NCI-H146 (cell line): ENCODE data around the gene ENO3.

Experiments
- DNase-seq: peaks from one replicate; lab custom pipeline; 2025; lab: John Stamatoyannopoulos, UW

Gene ENO3

GRCh38 chr17:4937553-4937952 lies 13.4 kb upstream of the ENO3 start:
- no peak for DNase-seq

DNA sequence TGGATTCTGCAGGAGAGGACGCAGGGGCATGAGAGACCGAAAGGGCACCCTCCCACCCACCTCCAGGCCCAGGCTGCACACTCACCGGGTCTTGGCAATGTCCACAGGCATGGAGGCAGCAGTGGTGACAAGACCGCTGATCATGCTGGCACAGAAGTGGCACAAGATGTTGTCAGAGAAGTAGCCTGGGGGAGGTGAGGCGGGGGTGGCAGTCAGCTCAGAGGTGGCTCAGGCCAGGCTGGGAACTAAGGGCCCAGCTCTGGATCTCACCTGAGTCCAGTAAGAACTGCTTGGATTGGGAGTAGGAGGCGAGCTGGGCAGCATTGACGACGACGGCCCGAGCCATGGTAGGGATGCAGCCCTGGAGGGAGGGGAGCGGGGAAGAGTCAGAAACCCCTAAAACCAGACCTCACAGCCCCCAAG lies 12.8 kb upstream of the ENO3 start:
- DNase-seq = no peak

DNA sequence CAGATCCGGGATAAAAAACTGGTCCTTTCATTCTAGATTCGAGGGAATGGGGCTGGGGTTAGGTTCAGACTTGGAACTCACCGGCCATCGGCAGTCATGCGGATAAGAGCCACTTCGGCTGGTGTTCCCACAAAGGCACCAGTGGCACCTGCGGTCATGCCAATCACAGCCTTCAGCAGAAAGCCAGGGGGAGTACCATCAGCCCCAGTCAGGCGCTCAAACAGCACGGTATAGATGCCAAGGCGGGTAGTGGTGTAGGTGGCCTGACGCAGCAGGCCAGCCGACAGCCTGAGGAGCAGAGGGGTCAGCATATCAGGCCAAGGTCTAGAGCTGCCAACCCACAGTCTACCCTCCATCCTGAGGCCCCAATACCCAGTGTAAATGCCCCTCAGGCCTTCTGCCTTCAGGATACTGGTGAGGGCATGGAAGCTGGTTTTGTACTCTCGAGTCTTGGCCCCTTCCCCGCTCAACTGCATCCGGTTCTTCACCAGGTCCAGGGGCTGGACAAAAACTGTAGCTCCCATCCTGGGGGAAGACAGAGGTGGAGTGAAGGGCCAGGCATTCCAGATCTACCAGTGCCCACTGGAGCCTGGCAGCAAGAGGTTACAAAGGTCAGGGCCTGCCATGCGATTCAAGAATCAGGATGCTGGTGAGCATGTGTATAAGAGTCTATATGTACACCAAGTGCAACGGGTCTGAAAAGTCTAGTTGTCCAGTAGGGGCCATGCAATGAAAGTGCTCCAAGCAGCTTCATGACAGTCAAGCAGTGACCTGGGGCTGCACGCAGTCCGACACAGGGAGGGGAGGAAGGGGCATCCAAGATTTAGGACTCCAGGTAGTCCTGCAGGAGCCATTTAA lies 12.0 kb upstream of the ENO3 start:
- peak; percentile 33 for DNase-seq

DNA sequence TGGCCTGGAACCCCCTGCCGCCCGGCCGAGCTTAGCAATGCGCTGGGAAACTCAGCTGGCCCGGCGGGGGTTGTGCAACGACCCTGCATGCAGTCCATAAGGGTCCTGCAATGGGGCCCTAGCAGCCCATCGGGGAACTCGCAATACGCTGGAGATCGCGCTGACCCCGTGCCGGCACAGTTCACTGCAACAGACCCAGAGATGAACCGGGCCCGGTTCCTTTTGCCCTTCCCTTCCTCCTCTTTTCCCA lies 11.4 kb upstream of the ENO3 start:
- DNase-seq = no peak

GRCh38 chr17:4939796-4940554 lies 10.9 kb upstream of the ENO3 start, which contains the start of the genes RNF167 and SLC25A11:
TSS of gene RNF167 (plus strand) at chr17:4940268. CDS start at chr17:4940910, 642 bp downstream.
TSS of gene SLC25A11 (minus strand) at chr17:4940046. CDS start at chr17:4939910, 136 bp downstream.
- DNase-seq = peak; percentile 97

- DNase-seq = no peak
Observed at GRCh38 chr17:4940555-4941318, 10.2 kb upstream of the ENO3 start.

GRCh38 chr17:4941319-4941610 lies 9.7 kb upstream of the ENO3 start:
- no peak for DNase-seq

- DNase-seq = no peak
Observed at GRCh38 chr17:4942760-4943508, 8.0 kb upstream of the ENO3 start.

GRCh38 chr17:4944163-4944553 lies 6.8 kb upstream of the ENO3 start:
- DNase-seq = no peak

- no peak for DNase-seq
Observed at GRCh38 chr17:4944554-4945175, 6.3 kb upstream of the ENO3 start.

DNA sequence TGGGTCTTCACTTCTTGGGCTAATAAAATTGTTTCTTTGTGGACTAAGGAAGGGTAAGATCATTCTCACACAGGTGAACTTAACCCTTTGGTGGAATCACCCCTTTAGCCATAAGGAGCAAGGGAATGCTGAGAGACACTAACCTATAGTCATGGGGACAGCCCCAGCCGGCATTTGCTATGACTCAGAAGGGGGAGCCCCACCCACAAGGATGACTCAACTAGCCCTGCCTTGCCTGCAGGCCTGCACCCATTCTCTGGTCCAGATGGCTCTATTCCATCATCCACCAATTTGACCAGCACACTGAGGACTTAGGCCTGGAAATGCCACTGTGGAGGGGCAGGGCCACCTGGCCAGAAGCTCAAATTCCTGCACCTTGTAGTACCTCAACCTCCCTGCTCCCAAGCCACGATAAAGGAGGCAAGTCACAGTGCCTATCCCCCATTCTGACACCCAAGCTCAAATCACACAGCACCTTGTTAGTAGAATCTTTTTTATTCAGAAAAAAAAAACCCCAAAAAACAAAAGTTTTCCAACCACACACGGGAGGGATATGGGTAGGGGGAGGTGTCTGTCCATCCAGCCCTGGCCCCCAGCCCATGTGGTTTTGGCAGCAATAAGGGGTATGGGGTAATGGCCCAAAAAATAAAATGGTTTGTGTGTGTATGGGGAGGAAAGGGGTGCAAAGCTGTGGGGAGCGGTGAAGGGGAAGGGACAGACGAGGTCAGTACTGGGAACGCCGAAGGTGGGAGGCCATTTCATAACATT lies 5.6 kb upstream of the ENO3 start:
- DNase-seq = no peak

DNA sequence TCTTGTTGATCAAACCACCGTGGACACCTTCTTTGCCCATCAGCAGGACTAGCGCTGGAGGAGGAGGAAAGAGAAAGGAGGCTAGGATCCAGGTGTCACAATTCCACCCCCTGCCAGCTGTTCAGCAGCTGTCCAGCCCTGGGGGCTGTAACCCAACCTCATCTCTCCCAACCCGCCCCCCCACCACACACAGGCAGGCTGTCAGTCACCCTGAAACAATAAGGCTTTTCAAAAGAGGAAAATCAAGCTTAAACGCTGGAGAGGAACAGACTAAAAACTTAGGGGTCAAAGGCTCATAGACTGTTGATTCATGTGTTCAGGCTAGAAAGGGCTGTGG lies 5.0 kb upstream of the ENO3 start:
- no peak for DNase-seq

- DNase-seq = no peak
Observed at GRCh38 chr17:4946312-4946976, 4.5 kb upstream of the ENO3 start.

DNA sequence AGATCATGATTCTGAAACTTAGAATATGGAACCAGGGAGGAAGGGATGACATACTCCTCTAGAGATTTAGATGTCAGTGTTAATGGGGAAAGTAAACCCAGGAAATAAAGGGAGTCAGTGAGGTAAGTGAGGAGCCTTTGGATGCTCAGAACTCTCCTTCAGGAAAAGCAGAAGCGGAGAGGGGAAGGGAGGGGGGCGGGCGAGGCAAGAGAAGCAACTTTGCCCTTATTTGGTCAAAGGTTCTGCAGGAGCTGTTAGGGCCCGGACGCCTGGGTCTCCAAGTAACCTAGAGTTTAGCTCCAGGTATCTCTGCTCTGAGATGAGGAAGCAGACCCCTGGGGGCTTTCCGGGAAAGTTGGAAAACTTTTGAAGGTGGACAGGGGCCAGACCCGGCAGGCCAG lies 3.9 kb upstream of the ENO3 start:
- DNase-seq = peak; percentile 42

GRCh38 chr17:4947411-4948165 lies 3.3 kb upstream of the ENO3 start:
- peak; percentile 50 for DNase-seq

GRCh38 chr17:4948166-4948930 lies 2.6 kb upstream of the ENO3 start, which contains the start of gene PFN1:
TSS of gene PFN1 (minus strand) at chr17:4948530. CDS start at chr17:4948394, 136 bp downstream.
- DNase-seq = peak; percentile 90

- DNase-seq = peak; percentile 87
Observed at GRCh38 chr17:4948931-4949320, 2.0 kb upstream of the ENO3 start.

- peak; percentile 82 for DNase-seq
Observed at GRCh38 chr17:4949321-4950074, 1.4 kb upstream of the ENO3 start.
